Type B pancreatic cell (in vitro differentiated cells): ENCODE measurements around the gene ADGRG6. TPM values are rescaled to one million over a fixed set of nuclear protein-coding genes. Genes with fewer than 3 reads are reported as not detected.
A peak's percentile ranks its signal among the peaks of the same experiment; 100 is the strongest.

Experiments
- DNase-seq: peaks from one replicate; pipeline ENCODE4 v3.0.0; 2021; ENCODE audit warnings: mixed read lengths; ENCODE audit not compliant: unreplicated experiment; ENCODE audit errors: extremely low spot score
- H3K27ac Mint-ChIP-seq: 2 replicates; pipeline ENCODE4 v1.8.0; 2021; ENCODE audit warnings: mild to moderate bottlenecking, mixed read lengths
- H3K27me3 Mint-ChIP-seq: 2 replicates; pipeline ENCODE4 v1.8.0; 2021; ENCODE audit warnings: mixed read lengths
- H3K36me3 Mint-ChIP-seq: 2 replicates; pipeline ENCODE4 v1.8.0; 2021; ENCODE audit warnings: mixed read lengths
- H3K4me1 Mint-ChIP-seq: one replicate; pipeline ENCODE4 v1.8.0; 2021; ENCODE audit warnings: mixed read lengths; ENCODE audit not compliant: unreplicated experiment
- H3K4me3 Mint-ChIP-seq: 2 replicates; pipeline ENCODE4 v1.8.0; 2021; ENCODE audit warnings: mild to moderate bottlenecking, mixed read lengths
- H3K9me3 Mint-ChIP-seq: 2 replicates; pipeline ENCODE4 v1.8.0; 2021; ENCODE audit warnings: mixed read lengths
- total RNA-seq: library from RNA; stranded (reverse); gene quantifications from 2 replicates; pipeline ENCODE4 v1.2.1, GENCODE V29; 2021; ENCODE audit warnings: low replicate concordance
- TF ChIP-seq, protein P1 (sequence below): fragments of 200-600 bp; sonication (generic); conservative IDR thresholded peaks from 2 replicates; pipeline ENCODE4 v1.5.0; 2021; ENCODE audit warnings: antibody characterized with exemption, mild to moderate bottlenecking

Gene ADGRG6
- total RNA-seq, 1 donor from 2014 or later: 26.7 TPM

DNA sequence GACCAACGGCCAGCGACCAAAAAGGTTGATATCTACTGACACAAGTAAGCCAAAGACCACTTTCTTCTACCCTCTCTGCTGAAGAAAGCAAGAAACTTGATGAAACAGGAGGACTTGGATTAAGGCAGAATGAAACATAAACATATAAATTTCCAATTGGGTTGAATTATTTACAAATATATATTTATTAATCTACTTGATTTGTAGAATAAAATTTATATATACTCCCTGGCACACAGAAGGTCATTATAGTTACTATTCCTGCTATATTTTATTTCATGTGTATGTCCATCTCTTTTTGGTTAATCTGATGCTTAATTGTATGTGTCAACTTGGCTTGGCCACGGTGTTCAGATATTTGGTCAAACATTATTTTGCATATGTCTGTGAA is 4.2 kb upstream of the ADGRG6 start:
- peaks cover 19% of the 10 kb centered on the region for H3K27me3 Mint-ChIP-seq
- peaks cover 4% of the 10 kb centered on the region for H3K36me3 Mint-ChIP-seq
- no peak for DNase-seq
- H3K9me3 Mint-ChIP-seq: no peaks in the 10 kb centered on the region
- H3K4me3 Mint-ChIP-seq: no peak overlapping the region
- H3K27ac Mint-ChIP-seq: no peak overlapping the region
- TF ChIP-seq, protein P1, sequence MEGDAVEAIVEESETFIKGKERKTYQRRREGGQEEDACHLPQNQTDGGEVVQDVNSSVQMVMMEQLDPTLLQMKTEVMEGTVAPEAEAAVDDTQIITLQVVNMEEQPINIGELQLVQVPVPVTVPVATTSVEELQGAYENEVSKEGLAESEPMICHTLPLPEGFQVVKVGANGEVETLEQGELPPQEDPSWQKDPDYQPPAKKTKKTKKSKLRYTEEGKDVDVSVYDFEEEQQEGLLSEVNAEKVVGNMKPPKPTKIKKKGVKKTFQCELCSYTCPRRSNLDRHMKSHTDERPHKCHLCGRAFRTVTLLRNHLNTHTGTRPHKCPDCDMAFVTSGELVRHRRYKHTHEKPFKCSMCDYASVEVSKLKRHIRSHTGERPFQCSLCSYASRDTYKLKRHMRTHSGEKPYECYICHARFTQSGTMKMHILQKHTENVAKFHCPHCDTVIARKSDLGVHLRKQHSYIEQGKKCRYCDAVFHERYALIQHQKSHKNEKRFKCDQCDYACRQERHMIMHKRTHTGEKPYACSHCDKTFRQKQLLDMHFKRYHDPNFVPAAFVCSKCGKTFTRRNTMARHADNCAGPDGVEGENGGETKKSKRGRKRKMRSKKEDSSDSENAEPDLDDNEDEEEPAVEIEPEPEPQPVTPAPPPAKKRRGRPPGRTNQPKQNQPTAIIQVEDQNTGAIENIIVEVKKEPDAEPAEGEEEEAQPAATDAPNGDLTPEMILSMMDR: no peak
- H3K4me1 Mint-ChIP-seq: peaks cover 15% of the 10 kb centered on the region

DNA sequence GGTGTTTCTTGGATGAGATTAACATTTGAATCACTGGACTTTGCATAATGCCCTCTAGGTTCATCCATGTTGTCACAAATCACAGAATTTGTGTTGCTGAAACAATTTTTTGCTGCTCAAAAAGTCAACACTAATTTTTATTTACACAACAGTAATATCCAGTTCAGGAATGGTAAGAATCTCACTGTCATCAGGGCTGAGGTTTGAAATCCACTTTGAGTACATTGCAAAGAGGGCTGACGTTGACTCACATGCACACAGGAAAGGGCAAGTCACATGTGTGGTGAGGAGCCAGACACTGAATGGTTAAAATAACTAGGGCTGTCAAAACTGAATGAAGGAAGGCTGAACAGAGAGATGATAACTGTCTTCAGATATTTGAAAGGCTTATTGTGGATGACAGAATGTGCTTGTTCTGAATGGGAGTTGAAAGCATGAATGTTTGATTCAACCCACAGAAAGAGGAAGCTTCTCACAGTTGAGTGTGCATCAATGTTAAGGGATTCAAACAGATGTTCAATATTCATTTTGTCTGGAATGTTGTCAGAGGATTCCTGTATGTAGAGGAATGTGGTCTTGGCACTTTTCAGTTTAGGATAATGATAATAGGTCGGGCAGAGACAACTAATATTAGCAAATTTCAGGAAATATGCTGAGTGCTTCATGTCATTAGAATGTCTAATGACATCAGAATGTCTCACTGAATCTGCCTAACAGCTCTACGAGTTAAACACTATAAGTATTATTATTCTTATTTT is 3.6 kb upstream of the ADGRG6 start:
- Mint-ChIP-seq H3K4me3 (peak overlapping the region; percentile 46), H3K27ac (peak overlapping the region; percentile 65), H3K36me3 (peaks cover 4% of the 10 kb centered on the region), H3K27me3 (peaks cover 25% of the 10 kb centered on the region), H3K4me1 (peaks cover 15% of the 10 kb centered on the region), H3K9me3 (no peaks in the 10 kb centered on the region)
- TF ChIP-seq, protein P1: no peak
- no peak for DNase-seq

DNA sequence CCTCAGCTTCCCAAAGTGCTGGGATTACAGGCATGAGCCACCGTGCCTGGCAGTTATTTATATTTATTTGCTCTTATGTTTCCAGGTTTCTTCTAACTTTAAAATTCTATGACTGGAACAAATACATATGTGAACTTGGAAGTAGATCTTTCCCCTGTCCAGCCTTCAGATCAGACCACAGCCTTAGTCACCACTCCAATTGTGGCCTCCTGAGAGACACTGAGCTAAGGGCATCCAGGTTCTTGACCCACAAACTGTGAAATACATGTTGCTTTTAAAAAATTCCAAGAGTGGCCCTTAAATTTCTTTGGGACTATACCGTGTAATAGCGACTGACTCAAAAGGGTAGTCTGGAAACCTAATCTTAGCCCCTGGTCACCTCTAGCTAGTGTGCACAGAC is 1.5 kb upstream of the ADGRG6 start:
- H3K27ac Mint-ChIP-seq: peak overlapping the region; percentile 98
- DNase-seq: no peak
- H3K27me3 Mint-ChIP-seq: peaks cover 27% of the 10 kb centered on the region
- H3K36me3 Mint-ChIP-seq: peaks cover 4% of the 10 kb centered on the region
- H3K4me3 Mint-ChIP-seq: peak overlapping the region; percentile 95
- peaks cover 15% of the 10 kb centered on the region for H3K4me1 Mint-ChIP-seq
- no peaks in the 10 kb centered on the region for H3K9me3 Mint-ChIP-seq
- TF ChIP-seq, protein P1: no peak

DNA sequence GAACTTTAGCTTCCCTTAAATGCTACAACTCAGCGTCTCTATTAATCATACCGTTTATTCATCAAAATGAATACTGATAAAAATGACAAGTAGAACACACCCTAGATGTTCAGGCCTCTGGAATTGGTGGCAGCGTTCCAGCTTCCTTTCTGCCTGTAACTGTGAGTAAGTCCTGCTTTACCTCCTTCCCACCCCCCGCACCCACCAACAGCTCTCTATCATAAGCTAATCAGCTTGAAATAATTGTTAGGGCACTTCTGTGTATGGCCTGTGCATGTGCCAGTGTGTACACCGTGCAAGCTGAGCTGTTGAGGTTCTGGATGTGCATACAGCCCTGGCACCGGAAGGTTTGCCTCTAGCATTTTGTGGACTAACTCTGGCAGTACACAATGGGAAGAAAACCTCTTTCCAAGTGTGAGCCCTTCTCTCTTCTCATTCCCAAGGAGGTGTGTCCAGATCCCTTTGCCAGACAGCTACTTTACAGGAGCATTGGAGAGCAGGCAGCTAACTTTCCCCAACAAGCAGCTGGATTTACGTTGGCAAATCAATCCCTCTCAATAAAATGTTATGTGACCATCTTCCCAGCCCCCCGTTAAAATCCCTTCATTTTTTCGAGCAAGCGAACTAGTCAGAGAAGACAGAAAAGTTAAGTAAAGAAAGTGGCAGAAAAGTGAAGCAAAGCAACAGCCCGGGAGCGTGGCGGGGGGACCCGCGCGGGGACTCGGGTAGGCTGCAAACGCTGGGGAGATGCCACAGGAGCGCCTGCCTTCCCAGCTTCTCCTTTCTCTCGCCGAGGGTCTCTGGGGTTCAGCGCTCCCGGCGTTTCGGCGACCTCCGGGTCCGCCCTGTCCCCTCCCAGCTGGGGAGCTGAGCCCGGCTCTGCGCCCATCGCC is 803 bp upstream of the ADGRG6 start:
- DNase-seq: no peak
- peaks cover 16% of the 10 kb centered on the region for H3K4me1 Mint-ChIP-seq
- H3K9me3 Mint-ChIP-seq: no peaks in the 10 kb centered on the region
- peak overlapping the region; percentile 95 for H3K4me3 Mint-ChIP-seq
- H3K36me3 Mint-ChIP-seq: peaks cover 4% of the 10 kb centered on the region
- TF ChIP-seq, protein P1: no peak
- peak overlapping the region; percentile 98 for H3K27ac Mint-ChIP-seq
- peaks cover 27% of the 10 kb centered on the region for H3K27me3 Mint-ChIP-seq

DNA sequence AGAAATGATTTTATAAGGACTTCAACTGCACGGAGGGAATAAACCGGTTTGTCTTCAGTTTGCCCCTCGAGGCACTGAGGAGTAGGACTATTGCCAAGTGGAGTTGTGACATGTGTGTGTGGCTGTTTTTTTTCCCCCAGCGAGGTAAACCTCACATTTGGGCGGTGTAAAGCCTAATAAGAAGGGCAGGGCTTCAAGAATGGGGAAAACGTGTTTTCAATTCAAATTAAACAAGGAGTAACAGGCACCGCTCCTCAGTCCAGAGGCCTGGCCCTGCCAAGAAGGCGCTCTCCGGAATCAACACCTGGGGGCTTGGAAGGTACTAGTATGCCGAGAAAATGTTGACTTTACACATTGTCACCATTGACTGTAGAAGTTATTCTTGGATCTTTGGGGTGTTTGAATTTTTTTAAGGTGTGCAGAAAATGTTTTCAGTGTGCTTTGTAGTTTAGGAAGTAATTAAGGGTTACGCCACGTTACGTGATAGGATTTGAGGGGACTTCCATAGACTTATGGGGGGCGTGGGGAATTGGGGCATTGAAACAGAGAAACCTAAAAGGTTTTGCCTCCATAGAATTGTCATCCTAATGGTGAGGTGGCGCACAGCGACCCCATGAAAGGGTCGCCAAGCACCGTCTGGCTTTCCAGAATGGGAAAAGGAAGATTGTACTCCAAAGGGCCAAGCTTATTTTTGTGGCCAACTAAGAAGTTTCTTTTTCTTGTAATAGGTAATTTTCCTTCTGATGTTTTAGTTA is 791 bp downstream of the ADGRG6 start:
- H3K4me1 Mint-ChIP-seq: peaks cover 21% of the 10 kb centered on the region
- no peak for DNase-seq
- H3K27ac Mint-ChIP-seq: peak overlapping the region; percentile 88

More for the DNA sequence above, 791 bp downstream of the ADGRG6 start:
- TF ChIP-seq, protein P1: no peak
- Mint-ChIP-seq H3K4me3 (peak overlapping the region; percentile 95), H3K27me3 (peaks cover 30% of the 10 kb centered on the region), H3K9me3 (no peaks in the 10 kb centered on the region), H3K36me3 (peaks cover 4% of the 10 kb centered on the region)
